IPS DF 19.7 (cell line): Measurements from ENCODE around the gene POLDIP2.

Experiments
- DNase-seq: peaks from one replicate; pipeline ENCODE4 v3.0.0-alpha.2; 2013; ENCODE audit warnings: low read depth, low spot score

The POLDIP2 gene

DNA sequence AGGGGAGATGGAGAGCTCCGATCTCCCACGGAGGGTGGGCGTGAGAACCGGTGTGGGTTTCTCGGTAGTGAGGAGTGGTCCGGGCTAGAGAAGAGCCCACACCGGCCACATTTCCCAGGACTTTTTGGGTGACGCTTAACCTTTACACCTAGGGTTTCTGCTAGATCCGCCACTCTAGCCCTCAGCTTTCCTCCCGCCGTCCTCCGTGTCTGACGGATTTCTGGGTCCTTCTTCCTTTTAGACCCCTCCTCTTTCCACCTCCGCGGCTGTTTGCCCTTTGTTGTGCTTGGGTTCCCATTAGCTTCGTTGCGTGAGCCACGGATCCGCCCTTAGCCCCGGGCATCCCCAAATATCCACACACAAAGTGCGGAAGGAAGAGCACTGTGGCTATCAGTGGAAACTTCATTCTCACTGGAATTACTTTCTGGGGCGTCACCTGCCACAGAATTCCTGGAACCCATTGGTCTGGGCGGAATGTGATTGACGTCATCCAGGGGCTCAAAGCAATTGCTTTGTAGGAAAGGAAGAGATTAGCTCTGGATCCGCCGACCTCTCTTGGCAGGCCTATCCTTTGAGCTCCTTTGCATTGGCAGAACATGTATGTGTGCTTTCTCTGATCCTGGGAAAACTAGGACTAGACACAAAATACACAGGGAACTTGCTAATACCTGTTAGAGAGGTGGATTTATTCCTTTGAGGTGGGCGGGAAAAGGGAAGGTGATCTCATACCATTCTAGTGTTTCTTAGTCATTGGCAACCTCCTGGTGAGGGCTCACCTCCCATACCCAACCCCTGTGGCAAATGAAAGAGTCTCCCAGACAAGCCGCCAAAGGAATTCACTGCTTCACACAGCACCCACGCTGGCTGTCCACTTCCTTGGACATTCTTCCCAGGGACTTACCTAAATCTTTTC lies 21.1 kb downstream of the POLDIP2 start:
- peak; percentile 54 for DNase-seq

DNA sequence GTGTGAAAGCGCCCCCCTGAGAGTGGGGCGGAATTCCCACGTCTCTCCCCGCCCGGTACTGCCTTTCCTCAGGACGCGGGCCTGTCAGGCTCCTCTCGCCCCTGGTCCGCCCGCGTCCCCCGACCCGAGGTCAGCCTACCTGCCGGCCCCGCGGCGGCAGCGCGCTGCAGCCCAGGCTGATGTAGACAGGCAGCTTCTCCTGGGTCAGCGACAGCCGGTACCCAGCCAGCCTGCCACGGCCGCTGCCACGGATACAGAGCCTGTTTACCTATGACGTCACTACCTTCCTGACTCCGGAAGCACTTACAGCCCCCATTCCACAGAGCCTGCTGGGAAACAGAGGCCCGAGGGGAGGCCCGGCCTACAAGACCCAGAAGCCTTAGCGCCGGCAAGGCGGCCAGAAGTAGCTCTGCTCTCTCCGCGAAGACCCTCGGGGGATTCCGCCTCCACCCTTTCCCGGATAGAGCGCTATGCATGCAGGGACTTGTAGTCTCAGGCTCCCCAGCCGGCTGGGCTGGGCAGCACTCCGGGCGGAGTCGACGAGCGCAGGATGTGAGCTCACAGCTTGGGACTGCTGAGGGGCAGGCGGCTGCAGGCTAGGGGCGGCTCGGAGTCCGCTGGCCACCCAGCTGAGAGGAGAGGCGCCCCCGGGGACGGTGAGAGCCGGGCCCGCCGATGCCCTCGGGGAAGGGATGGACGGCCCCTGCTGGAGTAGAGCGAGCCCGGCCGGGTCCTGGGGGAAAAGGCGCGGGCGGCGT lies 21.9 kb downstream of the POLDIP2 start, which contains the start of the genes IFT20 and TNFAIP1:
IFT20 (minus strand) TSS at position 272 of the 758 bp plus-strand sequence. CDS start 3,487 bp downstream, outside the sequence.
TNFAIP1 (plus strand) TSS at position 561 of the 758 bp plus-strand sequence. CDS start 3,761 bp downstream, outside the sequence.
- peak; percentile 99 for DNase-seq

DNA sequence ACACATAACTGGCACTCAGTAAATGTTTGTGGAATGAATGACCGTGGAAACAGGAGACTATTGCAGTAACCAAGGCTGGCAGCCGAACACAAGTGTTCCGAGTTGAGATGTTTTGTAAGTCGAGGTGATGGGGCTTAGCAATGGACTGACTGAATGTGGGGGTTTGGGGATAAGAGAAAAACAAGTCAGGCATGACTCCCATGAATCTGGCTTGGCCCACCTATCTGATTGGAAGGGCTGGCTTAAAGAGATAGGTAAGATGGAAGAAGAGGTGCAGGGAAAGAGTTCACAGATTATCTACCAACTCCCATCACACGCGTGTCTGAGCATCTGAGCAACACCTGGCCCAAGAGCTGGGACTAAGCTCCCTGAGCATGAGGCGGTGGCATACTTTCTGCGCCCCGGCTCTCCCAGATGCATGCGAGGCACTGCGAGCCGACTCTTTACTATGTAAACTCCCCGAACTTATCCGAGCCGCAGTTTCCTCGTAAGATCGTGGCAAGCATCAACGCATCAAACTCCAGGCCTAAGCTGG lies 22.6 kb downstream of the POLDIP2 start:
- DNase-seq = no peak

DNA sequence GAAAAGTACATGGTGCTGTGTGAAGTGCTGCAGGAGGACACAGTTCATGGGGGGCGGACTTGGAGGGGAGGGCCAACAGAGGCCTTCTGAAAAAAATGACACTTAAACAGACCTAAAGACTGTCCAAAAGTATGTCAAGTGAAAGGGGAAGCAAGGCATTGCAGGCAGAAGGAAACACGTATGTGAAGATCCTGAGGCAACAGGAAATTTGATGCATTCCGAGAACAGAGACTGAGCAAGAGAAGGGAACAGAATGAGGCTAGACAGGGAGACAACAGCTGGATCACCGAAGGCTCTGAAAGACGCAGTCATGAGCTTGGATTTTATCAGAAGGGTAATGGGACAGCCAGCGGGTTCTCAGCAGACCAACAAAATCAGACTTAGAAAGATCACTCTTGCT lies 23.2 kb downstream of the POLDIP2 start:
- DNase-seq = no peak

DNA sequence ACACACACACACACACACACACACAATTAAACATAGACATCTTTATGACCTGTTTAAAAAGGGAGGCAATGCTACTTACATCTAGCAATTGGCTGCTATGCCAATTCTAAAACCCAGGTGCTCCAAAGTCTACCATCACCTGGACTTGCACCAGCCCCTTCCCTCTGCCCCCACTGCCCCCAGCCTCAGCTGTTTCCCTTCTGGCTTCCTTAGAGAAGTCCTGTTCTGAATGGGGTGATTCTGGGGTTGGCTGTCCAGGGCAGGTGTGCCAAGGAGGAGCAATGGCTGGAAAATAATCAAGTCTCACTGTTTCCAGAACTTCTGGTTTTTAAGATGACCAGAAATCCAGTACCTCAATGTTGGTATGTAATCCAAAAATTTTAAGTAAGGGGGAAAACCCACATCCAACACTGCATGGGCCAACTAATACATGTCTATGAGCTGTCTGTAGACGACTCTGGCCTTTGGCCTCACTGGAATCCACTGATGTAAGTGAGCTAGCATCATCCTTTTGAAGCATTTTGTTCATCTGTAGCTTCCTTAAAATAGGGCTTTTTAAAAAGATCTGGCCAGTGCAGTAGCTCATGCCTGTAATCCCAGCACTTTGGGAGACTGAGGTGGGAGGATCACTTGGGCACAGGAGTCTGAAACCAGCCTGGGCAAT lies 24.1 kb downstream of the POLDIP2 start:
- DNase-seq = no peak

DNA sequence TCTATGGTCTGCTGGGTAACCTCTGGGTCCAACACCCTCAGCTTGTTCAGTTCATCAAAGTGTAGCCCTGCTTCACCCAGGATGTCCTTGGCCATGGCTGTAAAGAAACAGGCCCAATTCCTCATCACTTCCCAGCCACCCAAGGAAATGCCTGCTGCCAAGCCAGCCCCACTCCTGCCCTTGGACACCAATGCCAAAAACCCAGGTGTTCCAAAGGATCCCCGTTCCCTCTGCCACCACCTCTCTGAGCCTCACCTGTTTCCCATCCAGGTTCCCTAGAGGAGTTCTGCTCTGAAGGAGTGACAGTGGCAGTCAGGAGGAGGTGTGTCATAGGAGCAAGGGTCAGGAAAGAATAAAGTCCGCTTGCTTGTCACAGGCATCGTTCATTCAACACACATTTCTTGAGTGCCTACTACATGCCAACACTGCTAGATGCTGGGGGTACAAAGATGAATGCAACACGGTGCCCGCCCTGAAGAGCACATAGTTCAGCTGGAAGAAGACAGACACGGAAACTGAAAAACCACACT lies 25.4 kb downstream of the POLDIP2 start:
- DNase-seq = no peak

DNA sequence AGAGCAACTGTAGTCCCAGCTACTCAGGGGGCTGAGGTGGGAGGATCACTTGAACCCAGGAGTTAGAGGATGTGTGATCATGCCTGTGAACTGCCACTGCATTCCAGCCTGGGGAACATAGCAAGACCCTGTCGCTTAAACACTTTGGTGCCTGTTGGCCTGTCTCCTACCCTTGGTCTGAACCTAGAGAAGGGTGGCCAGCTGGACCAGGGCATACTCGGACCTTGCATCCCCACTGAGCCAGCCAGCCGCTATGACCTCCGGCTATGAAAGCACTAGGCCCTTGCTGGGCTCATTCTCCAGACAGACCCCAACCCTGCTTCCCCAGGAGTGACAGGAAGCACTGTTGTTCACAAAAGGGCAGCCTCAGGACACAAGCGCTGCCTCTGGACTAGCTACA lies 26.7 kb downstream of the POLDIP2 start:
- DNase-seq = no peak

DNA sequence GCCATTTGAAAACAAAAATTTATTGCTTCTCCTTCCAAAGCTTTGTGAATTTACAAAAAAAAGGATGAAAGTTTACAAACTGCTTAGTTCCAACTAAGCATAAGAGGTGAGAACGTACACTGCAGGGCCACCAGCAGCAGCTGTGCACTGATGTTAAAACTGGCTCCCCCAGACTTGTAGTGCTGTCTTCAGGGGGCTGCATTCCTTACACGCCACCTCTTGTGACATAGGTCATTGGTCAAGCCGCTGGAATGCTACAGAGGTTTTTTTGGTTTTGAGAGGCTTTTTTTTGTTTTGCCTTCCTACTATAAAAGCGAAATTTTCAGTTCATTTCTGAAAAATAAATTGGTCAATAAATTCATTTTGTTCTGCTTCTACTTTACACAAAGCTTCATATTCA lies 29.0 kb downstream of the POLDIP2 start:
- DNase-seq = no peak

DNA sequence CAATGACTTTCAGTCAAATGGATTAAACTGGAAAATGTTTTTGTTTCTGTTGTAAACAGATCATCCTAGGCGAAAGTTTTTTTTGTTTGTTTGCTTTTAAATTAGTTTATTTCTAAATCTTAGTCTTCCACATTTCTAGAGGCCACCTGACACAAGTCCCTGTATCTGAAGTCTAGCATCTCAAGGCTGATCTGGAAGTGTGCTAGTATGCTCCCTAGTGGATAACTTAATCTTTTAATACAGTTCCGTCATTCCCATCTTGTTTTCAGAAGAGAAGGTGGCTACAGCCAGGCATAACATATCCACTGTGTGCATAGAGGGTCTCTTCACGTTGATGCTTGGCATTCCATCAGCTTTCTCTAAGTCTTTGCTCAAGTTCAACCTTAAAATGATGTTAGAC lies 29.6 kb downstream of the POLDIP2 start:
- DNase-seq = no peak

DNA sequence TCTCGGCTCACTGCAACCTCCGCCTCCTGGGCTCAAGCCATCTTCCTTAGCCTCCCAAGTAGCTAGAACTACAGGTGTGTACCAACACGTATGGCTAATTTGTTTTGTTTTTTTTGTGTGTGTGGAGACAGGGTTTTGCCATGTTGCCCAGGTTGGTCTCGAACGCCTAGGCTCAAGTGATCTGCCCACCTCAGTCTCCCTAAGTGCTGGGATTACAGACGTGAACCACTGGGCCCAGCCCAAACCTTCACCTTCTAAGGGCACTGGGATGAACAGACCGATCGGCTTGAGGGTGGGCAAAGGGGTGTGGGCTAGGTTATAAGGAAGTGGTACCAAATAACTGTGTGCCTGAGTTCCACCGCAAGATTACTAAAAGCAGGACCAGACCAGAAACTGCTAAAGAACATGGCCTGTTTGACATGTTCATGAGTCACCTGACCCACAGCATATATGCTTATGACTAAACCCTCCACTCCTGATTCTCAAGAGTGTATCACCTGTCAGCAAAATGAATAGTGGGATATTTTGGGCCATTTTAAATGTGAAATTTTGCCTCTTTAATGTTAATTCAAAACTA lies 30.2 kb downstream of the POLDIP2 start:
- DNase-seq = no peak

DNA sequence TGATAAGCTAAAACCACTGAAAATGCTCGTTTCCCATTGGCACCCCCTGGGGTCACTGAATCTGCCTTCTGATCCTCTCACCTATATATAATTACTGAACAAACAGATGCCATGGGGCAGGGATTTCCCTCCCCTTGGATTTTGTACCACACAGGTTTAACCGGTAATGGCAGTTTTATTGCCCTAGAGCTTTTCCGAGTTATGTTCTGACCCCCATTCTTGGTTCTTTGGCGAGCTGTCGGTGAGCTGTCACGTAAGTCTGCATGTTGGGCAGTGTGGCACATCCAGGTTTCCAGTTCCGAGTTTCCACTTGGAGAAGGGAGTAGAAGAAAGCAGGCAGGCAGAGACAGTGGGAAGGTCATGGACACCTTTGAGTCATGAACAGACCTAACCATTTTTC lies 31.2 kb downstream of the POLDIP2 start:
- DNase-seq = no peak

DNA sequence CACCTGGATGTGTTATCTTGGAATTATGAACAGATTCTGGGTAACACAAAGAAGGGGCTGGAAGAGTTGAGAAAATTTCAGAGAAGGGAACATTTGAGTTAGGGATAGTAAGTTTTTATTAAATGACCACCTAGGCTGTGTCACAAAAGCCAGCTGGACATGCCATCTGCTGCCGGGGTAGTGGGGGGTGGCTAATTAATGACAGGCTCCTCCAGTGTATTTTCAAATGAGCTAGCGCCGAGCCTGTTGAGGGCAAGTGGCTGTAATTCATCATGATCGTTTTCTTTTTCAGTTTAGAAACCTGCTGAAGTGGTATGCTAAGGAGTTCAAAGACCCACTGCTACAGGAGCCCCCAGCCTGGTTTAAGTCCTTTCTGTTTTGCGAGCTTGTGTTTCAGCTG lies 32.1 kb downstream of the POLDIP2 start:
- no peak for DNase-seq

DNA sequence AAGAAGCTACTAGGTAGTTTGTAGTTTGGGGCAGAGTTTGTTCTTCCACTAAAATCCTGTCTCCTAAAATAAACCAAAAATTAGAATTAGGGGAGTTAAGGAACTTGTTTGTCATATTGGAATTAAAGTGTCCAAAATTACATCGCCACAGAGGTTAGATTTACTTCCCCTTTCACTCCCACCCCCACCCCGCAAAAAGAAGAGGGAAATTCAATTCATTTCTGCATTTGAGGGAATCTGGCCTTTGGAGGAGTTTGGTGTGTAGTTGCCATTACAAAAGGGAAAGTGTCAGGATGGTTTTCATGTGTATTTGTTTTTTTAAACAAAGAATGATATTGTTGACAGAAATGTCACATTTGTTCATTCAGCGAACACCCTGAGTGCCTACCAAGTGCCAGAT lies 32.5 kb downstream of the POLDIP2 start:
- DNase-seq = no peak

DNA sequence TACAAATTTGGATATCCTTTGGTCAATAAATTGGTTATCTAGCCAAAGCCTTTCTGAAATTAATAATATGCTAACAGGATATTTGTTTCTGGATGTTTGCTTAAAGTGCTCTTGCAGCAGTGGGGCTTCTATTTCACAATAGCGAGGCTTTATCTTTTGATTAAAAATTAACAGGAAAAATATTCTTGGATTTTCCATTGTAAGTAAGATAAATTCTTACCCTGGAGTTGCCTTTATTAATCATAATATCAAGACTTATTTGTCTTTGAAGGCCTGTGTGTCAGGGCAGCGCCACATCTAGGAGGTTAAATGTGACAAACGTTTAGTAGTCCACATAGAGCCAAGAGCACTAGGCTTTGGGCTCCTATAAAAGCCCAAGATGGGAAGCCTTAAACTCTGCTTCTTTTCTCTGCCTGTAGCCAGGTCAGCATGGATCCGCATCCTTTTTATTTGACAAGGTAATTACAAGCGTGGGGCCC lies 33.0 kb downstream of the POLDIP2 start:
- no peak for DNase-seq

DNA sequence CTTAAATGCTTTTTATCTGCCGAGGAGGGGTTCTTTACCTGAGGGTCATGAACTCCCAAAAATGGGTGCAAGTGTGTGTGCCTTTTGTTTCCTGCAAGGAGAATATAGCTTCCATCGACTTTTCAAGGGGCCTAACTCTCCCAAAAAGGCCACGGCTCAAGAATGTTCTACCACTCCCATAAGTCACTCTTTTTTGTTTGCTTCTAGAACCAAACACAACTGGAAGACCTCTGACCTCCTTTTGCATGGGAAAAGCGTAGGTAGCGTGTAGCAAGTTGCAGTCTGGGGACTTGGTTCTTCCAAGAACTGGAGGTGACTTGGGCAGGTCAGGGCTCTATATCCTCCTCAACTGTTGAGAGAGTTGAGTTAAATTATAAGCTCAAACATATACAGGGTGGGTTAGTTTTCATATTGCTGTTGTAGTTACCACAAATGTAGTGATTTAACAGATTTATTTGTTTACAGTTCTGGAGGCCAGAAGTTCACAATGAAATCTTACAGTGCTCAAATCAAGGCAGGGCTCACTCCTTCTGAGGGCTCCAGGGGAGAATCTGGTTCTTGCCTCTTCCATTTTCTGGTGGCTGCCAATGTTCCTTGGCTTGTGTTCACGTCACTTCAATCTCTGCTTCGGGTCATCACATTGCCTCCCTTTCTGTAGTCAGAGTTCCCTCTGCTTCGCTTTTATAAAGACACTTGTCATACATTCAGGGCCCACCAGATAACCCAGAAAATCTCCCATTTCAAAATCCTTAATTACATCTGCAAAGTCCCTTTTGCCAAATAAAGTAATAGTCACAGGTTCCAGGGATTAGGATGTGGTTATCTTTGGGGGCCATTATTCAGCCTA lies 36.9 kb downstream of the POLDIP2 start:
- DNase-seq = no peak

DNA sequence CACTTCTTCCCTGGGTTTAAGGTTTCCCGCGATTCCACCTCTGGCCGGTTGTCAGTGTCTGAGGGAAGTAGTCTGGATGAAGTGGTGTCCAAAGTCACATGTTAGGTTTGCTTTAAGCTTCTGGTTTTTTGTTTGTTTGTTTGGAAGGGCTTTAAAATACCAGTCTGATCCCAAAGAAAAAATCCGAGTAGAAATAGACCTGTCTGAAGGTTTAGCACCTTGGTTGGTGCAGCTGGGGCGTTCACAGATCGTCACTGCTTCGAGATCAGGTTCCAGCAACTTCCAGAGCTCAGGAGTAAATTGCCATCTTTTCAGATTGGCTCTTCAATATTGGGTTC lies 37.8 kb downstream of the POLDIP2 start:
- no peak for DNase-seq

DNA sequence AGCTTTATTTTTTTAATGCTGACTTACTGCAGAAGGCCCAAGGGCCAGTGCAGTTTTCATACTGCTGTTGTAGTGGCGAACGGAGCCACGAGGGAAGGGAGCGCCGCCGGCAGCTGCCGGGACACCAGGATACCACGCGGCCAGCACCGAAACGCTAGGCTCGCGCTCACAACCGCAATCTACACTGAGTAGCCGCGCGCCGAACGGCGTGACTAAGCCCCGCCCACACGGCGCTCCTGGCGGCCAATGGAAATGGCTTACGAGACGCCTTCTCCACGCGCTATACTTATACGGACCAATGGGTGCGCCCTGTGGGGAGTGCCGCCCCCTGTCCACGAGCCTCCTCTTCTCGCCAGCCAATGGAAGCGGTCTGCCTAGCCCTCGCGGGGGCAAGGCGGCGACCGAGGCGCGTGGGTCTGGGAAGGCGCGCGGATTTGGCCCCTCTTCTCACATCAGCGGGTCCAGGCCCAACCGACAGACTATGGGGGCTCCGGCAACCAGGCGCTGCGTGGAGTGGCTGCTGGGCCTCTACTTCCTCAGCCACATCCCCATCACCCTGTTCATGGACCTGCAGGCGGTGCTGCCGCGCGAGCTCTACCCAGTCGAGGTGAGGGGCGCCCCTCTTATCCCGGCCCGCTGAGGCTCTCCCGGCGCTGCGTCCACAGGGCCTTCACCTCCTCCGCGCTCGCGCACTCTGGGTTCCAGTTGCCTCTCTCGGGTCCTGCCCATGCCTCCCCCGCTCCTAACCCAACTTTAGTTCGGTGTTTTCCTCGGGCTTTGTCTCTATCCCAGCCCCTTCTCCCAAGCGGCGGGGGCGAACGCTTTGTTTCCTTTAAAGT lies 38.3 kb downstream of the POLDIP2 start, which contains the start of gene TMEM97:
TMEM97 (plus strand) TSS at position 442 of the 839 bp plus-strand sequence; CDS start at position 482, 40 bp downstream.
- peak; percentile 73 for DNase-seq

DNA sequence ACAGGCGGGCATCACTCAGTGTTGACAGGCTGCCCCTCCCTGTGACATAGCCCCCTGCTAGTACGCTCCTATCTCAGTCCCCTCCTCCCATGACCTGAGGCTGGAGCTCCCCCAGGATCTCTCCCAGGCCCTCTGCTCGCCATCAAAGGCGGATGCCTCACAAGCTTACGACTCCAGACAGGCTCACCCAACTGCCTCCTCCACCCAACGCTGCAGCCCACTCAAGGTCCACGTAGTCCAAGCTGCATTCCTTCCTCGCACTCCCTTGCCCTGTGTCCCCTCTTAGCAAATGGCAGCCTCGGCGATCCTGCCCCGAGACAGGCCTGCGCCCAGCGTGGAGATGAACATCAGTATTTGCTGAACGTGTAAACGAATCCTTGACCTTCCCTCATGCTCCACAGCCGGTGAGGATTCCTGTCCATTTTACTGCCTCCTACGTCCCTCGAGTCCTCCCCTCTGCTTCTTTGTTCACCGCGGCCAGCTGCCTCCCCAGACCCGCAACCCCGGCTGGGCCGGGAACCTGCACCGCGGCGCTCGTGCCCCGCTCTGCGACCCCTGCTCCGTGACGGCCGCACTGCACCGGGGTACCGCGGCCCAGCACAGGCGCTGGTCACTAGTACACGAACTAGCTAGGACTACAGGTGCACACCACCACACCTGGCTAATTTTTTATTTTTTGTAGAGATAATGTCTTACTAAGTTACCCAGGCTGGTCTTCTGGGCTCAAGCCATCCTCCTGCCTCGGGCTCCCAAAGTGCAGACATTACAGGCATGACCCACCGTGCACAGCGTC lies 39.2 kb downstream of the POLDIP2 start:
- DNase-seq = no peak
